HEK293 (cell line): Measurements from ENCODE around the gene ZNF276.

Experiments
- CTCF ChIP-seq: fragments of 450-650 bp; formaldehyde crosslinking; IDR thresholded peaks from 2 replicates; pipeline ENCODE4 v1.5.1; 2016; ENCODE audit warnings: missing biosample characterization, missing genetic modification characterization
- HOXD13 ChIP-seq: sonication (generic); formaldehyde crosslinking; IDR thresholded peaks from 2 replicates; pipeline ENCODE4 v1.8.0; 2022; ENCODE audit warnings: missing genetic modification reagents, borderline replicate concordance
- REST ChIP-seq: fragments of 450-650 bp; formaldehyde crosslinking; IDR thresholded peaks from 2 replicates; pipeline ENCODE4 v1.5.1; 2016; ENCODE audit warnings: missing biosample characterization, missing genetic modification characterization
- TRIM28 ChIP-seq: IDR thresholded peaks from 2 replicates; pipeline ENCODE4 v1.6.1; 2011; ENCODE audit warnings: low read length, control low read depth, borderline replicate concordance
- ZFP3 ChIP-seq: fragments of 450-650 bp; formaldehyde crosslinking; IDR thresholded peaks from 2 replicates; pipeline ENCODE4 v1.5.1; 2016; ENCODE audit warnings: low read depth, missing biosample characterization, missing genetic modification characterization
- ZNF274 ChIP-seq, 2 experiments: fragments of 200-500 bp in 1 of 2; fragments of 450-650 bp in 1 of 2; sonication (Bioruptor generic) in 1 of 2; formaldehyde crosslinking in 1 of 2; IDR thresholded peaks; 2 replicates each; pipeline versions ENCODE4 v1.5.1 to v1.6.1; 2014 to 2016; ENCODE audit warnings: borderline replicate concordance in 1 of 2, inconsistent platforms in 1 of 2, low read length in 1 of 2, missing biosample characterization in 1 of 2, missing genetic modification characterization in 1 of 2
- ZNF530 ChIP-seq: fragments of 450-650 bp; formaldehyde crosslinking; IDR thresholded peaks from 2 replicates; pipeline ENCODE4 v1.5.1; 2016; ENCODE audit warnings: low read depth, missing biosample characterization, missing genetic modification characterization
- ZNF549 ChIP-seq: fragments of 450-650 bp; IDR thresholded peaks from 2 replicates; pipeline ENCODE4 v1.5.1; 2018; ENCODE audit warnings: missing biosample characterization, missing genetic modification characterization, mild to moderate bottlenecking, inconsistent platforms, moderate library complexity
- ZNF654 ChIP-seq: fragments of 450-650 bp; formaldehyde crosslinking; IDR thresholded peaks from 2 replicates; pipeline ENCODE4 v1.5.1; 2016; ENCODE audit warnings: low read depth, missing biosample characterization, missing genetic modification characterization
- ZNF707 ChIP-seq: fragments of 450-650 bp; formaldehyde crosslinking; IDR thresholded peaks from 2 replicates; pipeline ENCODE4 v1.5.1; 2016; ENCODE audit warnings: missing biosample characterization, missing genetic modification characterization
- ZNF776 ChIP-seq: fragments of 450-650 bp; formaldehyde crosslinking; IDR thresholded peaks from 2 replicates; pipeline ENCODE4 v1.5.0; 2017; ENCODE audit warnings: missing biosample characterization, missing genetic modification characterization, borderline replicate concordance
- ZSCAN30 ChIP-seq: fragments of 450-650 bp; IDR thresholded peaks from 2 replicates; pipeline ENCODE4 v1.5.1; 2018; ENCODE audit warnings: missing biosample characterization, mild to moderate bottlenecking, missing genetic modification characterization, moderate library complexity
- TF ChIP-seq, protein P1 (sequence below): fragments of 450-650 bp; IDR thresholded peaks from 2 replicates; pipeline ENCODE4 v1.5.1; 2018; ENCODE audit warnings: missing biosample characterization, missing genetic modification characterization

- TF ChIP-seq ZNF274 (IDR thresholded peaks at IDR 0.05; ENCODE audit: low read length), result no peak
- no peak for TF ChIP-seq ZNF274 (tag by site-specific recombination; IDR thresholded peaks at IDR 0.05; ENCODE audit: borderline replicate concordance)
- TF ChIP-seq, protein P1, sequence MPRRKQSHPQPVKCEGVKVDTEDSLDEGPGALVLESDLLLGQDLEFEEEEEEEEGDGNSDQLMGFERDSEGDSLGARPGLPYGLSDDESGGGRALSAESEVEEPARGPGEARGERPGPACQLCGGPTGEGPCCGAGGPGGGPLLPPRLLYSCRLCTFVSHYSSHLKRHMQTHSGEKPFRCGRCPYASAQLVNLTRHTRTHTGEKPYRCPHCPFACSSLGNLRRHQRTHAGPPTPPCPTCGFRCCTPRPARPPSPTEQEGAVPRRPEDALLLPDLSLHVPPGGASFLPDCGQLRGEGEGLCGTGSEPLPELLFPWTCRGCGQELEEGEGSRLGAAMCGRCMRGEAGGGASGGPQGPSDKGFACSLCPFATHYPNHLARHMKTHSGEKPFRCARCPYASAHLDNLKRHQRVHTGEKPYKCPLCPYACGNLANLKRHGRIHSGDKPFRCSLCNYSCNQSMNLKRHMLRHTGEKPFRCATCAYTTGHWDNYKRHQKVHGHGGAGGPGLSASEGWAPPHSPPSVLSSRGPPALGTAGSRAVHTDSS (tag by site-specific recombination), result no peak
- no peak for TF ChIP-seq CTCF (tag by site-specific recombination)
- TF ChIP-seq TRIM28, result no peak
- no peak for TF ChIP-seq ZNF707
- TF ChIP-seq REST (tag by site-specific recombination), result no peak
- TF ChIP-seq ZNF549, result no peak
- no peak for TF ChIP-seq HOXD13 (CRISPR knock-in tag)
- no peak for TF ChIP-seq ZSCAN30 (tag by site-specific recombination)
- TF ChIP-seq ZNF654, result no peak
- no peak for TF ChIP-seq ZFP3 (tag by site-specific recombination)
- TF ChIP-seq ZNF776 (tag by site-specific recombination), result no peak
- no peak for TF ChIP-seq ZNF530
Observed at GRCh38 chr16:89744813-89745212, 23.5 kb downstream of the ZNF276 start.
